Measurements from ENCODE around the gene CEMP1.

- TF ChIP-seq CTCF (IDR thresholded peaks at IDR 0.05; ENCODE audit: low read depth, low read length, poor library complexity, severe bottlenecking) (no peak), EZH2phosphoT487 (IDR thresholded peaks at IDR 0.05; ENCODE audit: borderline replicate concordance, low read length) (no peak)
Measured at GRCh38 chr16:2519711-2520080, 11.5 kb downstream of the CEMP1 start.
